ENCODE measurements around the gene HERC3. TPM values are rescaled to one million over a fixed set of nuclear protein-coding genes. Genes with fewer than 3 reads are reported as not detected.

HERC3 gene
- total RNA-seq, 1 experiment from 2014 or later, result 17.3 TPM

DNA sequence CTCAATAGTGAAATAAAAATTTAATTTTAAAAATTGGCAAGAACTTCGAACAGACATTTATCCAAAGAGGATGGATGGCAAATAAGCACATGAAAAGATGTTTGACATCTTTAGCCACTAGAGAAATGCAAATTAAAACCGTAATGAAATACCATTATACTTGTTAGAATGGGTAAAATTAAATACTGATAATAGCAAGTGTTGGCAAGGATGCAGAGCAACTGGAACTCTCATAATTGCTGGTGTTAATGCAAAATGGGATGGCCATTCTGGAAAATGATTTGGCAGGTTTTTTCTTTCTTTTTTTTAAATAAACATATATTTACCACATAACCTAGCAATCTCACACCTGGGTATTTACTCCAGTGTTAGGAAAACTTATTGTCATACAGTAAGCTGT lies 51.7 kb downstream of the HERC3 start:
- intact Hi-C loops (cut with micrococcal nuclease; ENCODE audit: unreplicated experiment), result no loop called here
- no peak overlapping the region for H3K4me3 Mint-ChIP-seq (ENCODE audit: low read depth, unreplicated experiment)
- peaks cover 28% of the 10 kb centered on the region for H3K4me1 Mint-ChIP-seq (ENCODE audit: low read depth, unreplicated experiment)
- no peak overlapping the region for H3K27ac Mint-ChIP-seq (ENCODE audit: unreplicated experiment)
- TF ChIP-seq, protein P1, sequence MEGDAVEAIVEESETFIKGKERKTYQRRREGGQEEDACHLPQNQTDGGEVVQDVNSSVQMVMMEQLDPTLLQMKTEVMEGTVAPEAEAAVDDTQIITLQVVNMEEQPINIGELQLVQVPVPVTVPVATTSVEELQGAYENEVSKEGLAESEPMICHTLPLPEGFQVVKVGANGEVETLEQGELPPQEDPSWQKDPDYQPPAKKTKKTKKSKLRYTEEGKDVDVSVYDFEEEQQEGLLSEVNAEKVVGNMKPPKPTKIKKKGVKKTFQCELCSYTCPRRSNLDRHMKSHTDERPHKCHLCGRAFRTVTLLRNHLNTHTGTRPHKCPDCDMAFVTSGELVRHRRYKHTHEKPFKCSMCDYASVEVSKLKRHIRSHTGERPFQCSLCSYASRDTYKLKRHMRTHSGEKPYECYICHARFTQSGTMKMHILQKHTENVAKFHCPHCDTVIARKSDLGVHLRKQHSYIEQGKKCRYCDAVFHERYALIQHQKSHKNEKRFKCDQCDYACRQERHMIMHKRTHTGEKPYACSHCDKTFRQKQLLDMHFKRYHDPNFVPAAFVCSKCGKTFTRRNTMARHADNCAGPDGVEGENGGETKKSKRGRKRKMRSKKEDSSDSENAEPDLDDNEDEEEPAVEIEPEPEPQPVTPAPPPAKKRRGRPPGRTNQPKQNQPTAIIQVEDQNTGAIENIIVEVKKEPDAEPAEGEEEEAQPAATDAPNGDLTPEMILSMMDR (IDR thresholded peaks at IDR 0.05; ENCODE audit: unreplicated experiment), result no peak
- no peak for DNase-seq
- H3K36me3 Mint-ChIP-seq (ENCODE audit: insufficient read depth, unreplicated experiment), result no peaks in the 10 kb centered on the region
- no TSS peak for BruUV-seq (replicated peaks)
- CTCF ChIA-PET, result no interaction called here
- no peaks in the 10 kb centered on the region for H3K9me3 Mint-ChIP-seq (ENCODE audit: low read depth, unreplicated experiment)
- no peaks in the 10 kb centered on the region for H3K27me3 Mint-ChIP-seq (ENCODE audit: unreplicated experiment)

DNA sequence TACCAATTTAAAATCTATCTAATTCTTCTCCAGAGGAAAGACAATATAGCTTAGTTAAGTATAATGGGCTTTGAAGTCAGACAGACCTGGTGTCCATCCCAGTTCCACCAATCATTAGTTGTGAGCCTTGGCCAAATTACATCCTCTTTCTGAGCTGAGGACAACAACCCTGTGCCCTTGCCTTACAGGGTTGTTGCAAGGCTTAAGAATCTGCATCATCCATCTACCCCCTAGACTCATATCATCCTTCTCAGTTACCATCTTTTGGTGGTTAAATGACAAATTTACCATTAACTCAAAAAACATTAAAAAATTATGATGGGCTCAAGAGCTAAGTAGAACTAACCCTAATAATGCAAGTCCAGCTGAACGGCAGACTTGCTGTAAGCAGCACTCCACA lies 53.7 kb downstream of the HERC3 start:
- Mint-ChIP-seq H3K4me1 (ENCODE audit: low read depth, unreplicated experiment) (peaks cover 29% of the 10 kb centered on the region), H3K9me3 (ENCODE audit: low read depth, unreplicated experiment) (no peaks in the 10 kb centered on the region), H3K27ac (ENCODE audit: unreplicated experiment) (no peak overlapping the region), H3K27me3 (ENCODE audit: unreplicated experiment) (no peaks in the 10 kb centered on the region), H3K4me3 (ENCODE audit: low read depth, unreplicated experiment) (no peak overlapping the region), H3K36me3 (ENCODE audit: insufficient read depth, unreplicated experiment) (no peaks in the 10 kb centered on the region)
- intact Hi-C loops (cut with micrococcal nuclease; ENCODE audit: unreplicated experiment), result no loop called here
- DNase-seq, result no peak
- TF ChIP-seq, protein P1 (IDR thresholded peaks at IDR 0.05; ENCODE audit: unreplicated experiment), result no peak
- BruUV-seq (replicated peaks), result no TSS peak
- CTCF ChIA-PET, result interaction anchor here (0.6 kb wide), 1 partner anchor 298 kb away, joined by 3 read pairs; no protein-coding TSS in a partner anchor

DNA sequence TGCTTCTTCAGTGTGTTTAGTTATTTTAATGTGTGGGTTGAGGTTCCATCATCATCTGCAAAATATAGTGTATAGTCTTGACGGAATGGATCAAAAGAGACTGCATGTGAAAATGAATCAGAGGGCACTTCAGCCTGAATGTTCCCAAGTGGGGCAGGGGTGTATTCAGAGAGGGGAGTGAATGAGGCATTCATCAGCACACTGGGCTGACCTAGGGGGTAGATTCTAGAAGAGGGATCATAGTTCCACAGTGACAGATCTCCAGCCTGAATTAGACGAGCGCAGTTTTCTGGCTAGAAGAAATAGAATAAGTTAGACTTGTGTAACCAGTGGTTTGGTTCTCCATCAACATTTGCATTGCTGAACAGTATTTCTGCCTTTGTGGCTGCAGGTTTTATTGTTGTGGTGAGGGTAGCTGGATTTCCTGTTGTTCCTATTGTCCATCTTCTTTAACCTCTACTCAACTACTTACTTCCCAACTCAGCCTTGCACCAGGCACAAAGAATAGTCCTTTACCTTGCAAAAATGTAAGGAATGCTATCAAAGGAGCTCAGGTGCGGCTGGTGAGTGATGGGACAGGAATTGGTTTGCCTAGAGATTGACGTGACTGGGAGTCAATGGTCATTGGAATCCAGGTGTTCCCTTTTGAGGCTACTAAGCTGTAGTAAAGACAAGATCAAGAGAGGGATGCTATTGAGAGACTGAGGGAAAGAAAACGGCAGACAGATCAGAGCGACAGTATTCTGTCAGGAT lies 54.4 kb downstream of the HERC3 start:
- CTCF ChIA-PET, result interaction anchor here (0.6 kb wide), 1 partner anchor 298 kb away, joined by 3 read pairs; no protein-coding TSS in a partner anchor
- Mint-ChIP-seq H3K36me3 (ENCODE audit: insufficient read depth, unreplicated experiment) (no peaks in the 10 kb centered on the region), H3K4me3 (ENCODE audit: low read depth, unreplicated experiment) (no peak overlapping the region), H3K9me3 (ENCODE audit: low read depth, unreplicated experiment) (no peaks in the 10 kb centered on the region), H3K27ac (ENCODE audit: unreplicated experiment) (no peak overlapping the region), H3K27me3 (ENCODE audit: unreplicated experiment) (no peaks in the 10 kb centered on the region), H3K4me1 (ENCODE audit: low read depth, unreplicated experiment) (peaks cover 29% of the 10 kb centered on the region)
- intact Hi-C loops (cut with micrococcal nuclease; ENCODE audit: unreplicated experiment), result no loop called here
- TF ChIP-seq, protein P1 (IDR thresholded peaks at IDR 0.05; ENCODE audit: unreplicated experiment), result no peak
- BruUV-seq (replicated peaks), result no TSS peak
- no peak for DNase-seq

DNA sequence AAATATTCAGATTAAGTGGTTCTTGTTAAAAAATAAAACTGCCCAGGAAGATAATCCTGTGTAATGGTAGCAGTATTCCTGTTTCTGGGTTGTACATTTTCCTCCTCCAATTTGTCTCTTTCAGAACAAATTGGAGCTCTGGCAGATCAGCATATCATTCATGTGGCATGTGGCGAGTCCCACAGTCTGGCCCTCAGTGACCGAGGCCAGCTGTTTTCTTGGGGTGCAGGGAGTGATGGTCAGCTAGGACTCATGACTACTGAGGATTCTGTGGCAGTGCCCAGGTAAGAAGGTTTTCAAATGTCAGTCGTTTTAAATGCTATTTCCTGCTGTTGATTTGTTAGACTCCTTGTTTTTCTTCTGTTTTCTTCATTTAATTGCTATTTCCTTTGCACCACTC lies 57.4 kb downstream of the HERC3 start:
- Mint-ChIP-seq H3K4me3 (ENCODE audit: low read depth, unreplicated experiment) (no peak overlapping the region), H3K36me3 (ENCODE audit: insufficient read depth, unreplicated experiment) (no peaks in the 10 kb centered on the region), H3K4me1 (ENCODE audit: low read depth, unreplicated experiment) (peaks cover 29% of the 10 kb centered on the region), H3K27ac (ENCODE audit: unreplicated experiment) (no peak overlapping the region), H3K27me3 (ENCODE audit: unreplicated experiment) (no peaks in the 10 kb centered on the region), H3K9me3 (ENCODE audit: low read depth, unreplicated experiment) (no peaks in the 10 kb centered on the region)
- no peak for DNase-seq
- no TSS peak for BruUV-seq (replicated peaks)
- TF ChIP-seq, protein P1 (IDR thresholded peaks at IDR 0.05; ENCODE audit: unreplicated experiment), result no peak
- CTCF ChIA-PET, result no interaction called here
- intact Hi-C loops (cut with micrococcal nuclease; ENCODE audit: unreplicated experiment), result no loop called here

Data from Calu3 (cell line).